ENCODE results near the gene THOC5.

The THOC5 gene

GRCh38 chr22:29541845-29542244 is 11.7 kb downstream of the THOC5 start:
- TF ChIP-seq, protein P1, sequence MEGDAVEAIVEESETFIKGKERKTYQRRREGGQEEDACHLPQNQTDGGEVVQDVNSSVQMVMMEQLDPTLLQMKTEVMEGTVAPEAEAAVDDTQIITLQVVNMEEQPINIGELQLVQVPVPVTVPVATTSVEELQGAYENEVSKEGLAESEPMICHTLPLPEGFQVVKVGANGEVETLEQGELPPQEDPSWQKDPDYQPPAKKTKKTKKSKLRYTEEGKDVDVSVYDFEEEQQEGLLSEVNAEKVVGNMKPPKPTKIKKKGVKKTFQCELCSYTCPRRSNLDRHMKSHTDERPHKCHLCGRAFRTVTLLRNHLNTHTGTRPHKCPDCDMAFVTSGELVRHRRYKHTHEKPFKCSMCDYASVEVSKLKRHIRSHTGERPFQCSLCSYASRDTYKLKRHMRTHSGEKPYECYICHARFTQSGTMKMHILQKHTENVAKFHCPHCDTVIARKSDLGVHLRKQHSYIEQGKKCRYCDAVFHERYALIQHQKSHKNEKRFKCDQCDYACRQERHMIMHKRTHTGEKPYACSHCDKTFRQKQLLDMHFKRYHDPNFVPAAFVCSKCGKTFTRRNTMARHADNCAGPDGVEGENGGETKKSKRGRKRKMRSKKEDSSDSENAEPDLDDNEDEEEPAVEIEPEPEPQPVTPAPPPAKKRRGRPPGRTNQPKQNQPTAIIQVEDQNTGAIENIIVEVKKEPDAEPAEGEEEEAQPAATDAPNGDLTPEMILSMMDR (IDR thresholded peaks at IDR 0.05; ENCODE audit: control extremely low read depth, extremely low read depth, low read depth, missing control alignments) = no peak
- CTCF ChIA-PET = interaction anchor here (1.0 to 2.5 kb wide), 2 partner anchors 12 to 20 kb away, joined by 3 to 12 read pairs; partner anchors contain the start of gene THOC5
- DNase-seq (ENCODE audit: extremely low spot score) = no peak
- POLR2A ChIA-PET = interaction anchor here (0.6 kb wide), 1 partner anchor 15 kb away, joined by 8 read pairs; no protein-coding TSS in a partner anchor

- POLR2A ChIA-PET = no interaction called here
- TF ChIP-seq, protein P1 (IDR thresholded peaks at IDR 0.05; ENCODE audit: control extremely low read depth, extremely low read depth, low read depth, missing control alignments) = no peak
- no peak for DNase-seq (ENCODE audit: extremely low spot score)
- CTCF ChIA-PET = interaction anchor here (1.3 to 1.4 kb wide), 2 partner anchors 10 to 14 kb away, joined by 3 to 4 read pairs; partner anchors contain the start of gene THOC5
These were observed 14.5 kb downstream of the THOC5 start for GRCh38 chr22:29539105-29539504.

DNA sequence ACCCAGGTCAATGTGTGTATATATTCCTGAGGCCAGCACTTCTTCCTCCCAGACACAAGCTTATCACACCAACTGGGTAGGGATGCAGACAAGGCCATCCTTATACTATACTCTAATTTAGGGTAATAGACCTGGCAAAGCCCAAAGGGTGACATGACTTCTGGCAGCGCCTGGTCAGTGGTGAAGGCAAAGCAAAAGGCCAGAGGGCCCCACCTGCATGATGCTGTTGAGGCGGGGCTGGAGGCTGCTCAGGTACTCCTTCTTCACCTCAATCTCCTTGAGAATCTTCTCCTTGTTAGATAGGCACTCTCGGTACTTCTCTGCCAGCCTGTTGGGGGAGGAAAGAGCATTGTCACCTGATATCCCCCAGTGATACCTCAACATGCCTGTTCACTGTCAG is 17.1 kb downstream of the THOC5 start:
- ChIA-PET POLR2A (no interaction called here), CTCF (interaction anchor here (1.5 kb wide), 1 partner anchor 30 kb away, joined by 3 read pairs; no protein-coding TSS in a partner anchor)
- DNase-seq (ENCODE audit: extremely low spot score) = no peak
- TF ChIP-seq, protein P1 (IDR thresholded peaks at IDR 0.05; ENCODE audit: control extremely low read depth, extremely low read depth, low read depth, missing control alignments) = no peak

DNA sequence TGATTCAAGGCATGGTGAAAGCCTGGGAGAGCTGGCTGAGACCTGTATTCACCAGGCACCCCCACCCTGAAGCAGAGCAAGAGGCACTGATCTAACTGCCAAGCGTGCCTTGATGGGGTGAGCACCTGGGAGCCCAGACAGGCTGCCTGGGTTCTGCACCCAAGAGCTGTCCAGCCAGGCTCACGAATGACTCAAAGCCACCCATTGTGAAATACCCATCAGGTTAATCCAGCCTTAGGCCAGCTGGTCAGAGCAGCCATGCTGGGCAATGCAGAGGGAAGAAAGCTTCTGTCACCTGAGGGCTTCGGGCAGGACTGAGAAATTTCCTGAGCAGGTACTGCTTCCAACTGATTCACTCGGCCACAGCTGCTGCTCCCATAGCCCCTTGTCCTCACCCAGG is 22.1 kb downstream of the THOC5 start:
- POLR2A ChIA-PET = no interaction called here
- TF ChIP-seq, protein P1 (IDR thresholded peaks at IDR 0.05; ENCODE audit: control extremely low read depth, extremely low read depth, low read depth, missing control alignments) = no peak
- CTCF ChIA-PET = interaction anchor here (0.6 kb wide), 1 partner anchor 136 kb away, joined by 3 read pairs; no protein-coding TSS in a partner anchor
- no peak for DNase-seq (ENCODE audit: extremely low spot score)

- DNase-seq (ENCODE audit: extremely low spot score) = no peak
- CTCF ChIA-PET = interaction anchor here (0.6 to 1.1 kb wide), 2 partner anchors 135 kb away, joined by 3 read pairs; no protein-coding TSS in a partner anchor
- TF ChIP-seq, protein P1 (IDR thresholded peaks at IDR 0.05; ENCODE audit: control extremely low read depth, extremely low read depth, low read depth, missing control alignments) = no peak
- POLR2A ChIA-PET = no interaction called here
These were observed 22.8 kb downstream of the THOC5 start for GRCh38 chr22:29530716-29531115.

- no peak for DNase-seq (ENCODE audit: extremely low spot score)
- ChIA-PET CTCF (interaction anchor here (1.1 to 2.1 kb wide), 2 partner anchors 12 to 132 kb away, joined by 4 to 6 read pairs; no protein-coding TSS in a partner anchor), POLR2A (no interaction called here)
- TF ChIP-seq, protein P1 (IDR thresholded peaks at IDR 0.05; ENCODE audit: control extremely low read depth, extremely low read depth, low read depth, missing control alignments) = no peak
These were observed 25.4 kb downstream of the THOC5 start for GRCh38 chr22:29528144-29528543.
